Measurements from ENCODE around the gene COLQ.
"Not testable (repeated sequence)": the region's sequence is repeated elsewhere in the genome, so short reads cannot be mapped to it uniquely, and the experiment has no call there.

COLQ gene

DNA sequence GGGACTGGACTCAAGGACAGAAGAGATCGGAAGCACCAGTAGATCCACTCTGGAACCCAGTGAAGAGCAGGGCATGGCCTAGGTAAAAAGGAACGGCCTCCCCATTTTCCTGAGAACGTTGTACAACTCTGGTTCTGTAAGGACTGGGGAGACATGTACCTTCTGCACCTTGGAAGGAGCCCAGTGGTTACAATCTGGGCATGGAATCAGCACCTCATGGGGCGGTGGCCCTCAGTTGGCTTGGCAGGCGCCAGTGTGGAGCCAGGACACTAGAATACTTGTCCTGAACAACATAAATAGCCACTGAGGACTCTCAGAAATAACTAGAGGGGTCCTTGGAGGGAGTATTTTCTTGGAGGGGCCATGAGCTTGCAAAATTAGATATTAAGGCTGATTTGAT, 68.5 kb downstream of the COLQ start:
- no peak for DNase-seq

DNA sequence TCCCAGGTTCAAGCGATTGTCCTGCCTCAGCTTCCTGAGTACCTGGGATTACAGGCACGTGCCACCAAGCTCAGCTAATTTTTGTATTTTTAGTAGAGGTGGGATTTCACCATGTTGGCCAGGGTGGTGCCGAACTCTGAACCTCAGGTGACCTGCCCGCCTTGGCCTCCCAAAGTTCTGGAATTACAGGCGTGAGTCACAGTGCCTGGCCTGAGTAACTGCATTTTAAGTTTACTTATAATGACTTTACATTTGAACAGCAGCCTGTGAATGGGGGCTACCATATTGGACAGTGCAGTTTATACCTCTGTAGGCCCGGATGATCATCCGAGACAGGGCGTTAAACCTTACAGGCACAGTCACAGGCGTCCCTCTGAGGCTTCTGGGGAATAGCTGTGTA, 69.3 kb downstream of the COLQ start:
- no peak for DNase-seq

DNA sequence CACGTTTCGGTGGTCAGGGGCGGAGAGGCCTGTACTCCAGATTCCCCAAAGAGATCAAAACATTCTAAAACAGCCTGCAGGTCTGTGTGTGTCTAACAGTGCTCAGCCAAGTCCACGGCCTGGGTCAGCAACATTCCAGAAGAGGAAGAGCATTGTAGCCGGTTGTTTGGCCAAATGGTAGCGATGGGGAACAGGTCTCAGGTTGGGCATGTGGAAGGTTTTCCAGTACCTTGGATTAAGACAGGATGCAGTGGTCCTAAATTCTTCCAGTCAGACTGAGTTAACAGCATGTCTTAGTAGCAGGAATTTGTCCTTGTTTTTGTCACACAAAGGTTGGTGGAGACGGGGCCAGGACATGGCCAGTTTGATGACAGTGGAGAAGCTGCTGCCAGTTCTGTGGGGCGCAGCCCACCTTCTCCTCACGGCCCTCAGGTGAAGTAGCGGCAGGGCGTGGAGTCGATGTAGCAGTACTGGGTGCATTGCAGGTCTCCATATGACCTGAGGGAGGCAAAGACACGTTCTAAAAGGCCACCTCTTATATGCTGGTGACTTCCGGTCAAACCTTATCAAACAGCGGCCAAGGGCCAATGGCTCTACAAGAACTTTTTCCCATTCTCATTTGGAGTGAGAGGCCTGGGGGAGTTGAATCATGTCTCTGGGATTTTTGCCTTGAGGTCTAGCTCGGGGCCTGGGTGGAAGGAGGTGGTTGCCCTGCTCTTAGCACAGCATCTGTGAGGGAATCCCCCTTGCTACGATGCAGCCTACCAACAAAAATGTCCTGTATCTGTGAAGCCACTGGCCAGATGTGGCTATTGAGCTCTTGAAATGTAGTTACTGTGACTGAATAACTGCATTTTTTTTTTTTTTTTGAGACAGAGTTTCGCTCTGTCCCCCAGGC, 70.0 kb downstream of the COLQ start:
- DNase-seq = no peak

DNA sequence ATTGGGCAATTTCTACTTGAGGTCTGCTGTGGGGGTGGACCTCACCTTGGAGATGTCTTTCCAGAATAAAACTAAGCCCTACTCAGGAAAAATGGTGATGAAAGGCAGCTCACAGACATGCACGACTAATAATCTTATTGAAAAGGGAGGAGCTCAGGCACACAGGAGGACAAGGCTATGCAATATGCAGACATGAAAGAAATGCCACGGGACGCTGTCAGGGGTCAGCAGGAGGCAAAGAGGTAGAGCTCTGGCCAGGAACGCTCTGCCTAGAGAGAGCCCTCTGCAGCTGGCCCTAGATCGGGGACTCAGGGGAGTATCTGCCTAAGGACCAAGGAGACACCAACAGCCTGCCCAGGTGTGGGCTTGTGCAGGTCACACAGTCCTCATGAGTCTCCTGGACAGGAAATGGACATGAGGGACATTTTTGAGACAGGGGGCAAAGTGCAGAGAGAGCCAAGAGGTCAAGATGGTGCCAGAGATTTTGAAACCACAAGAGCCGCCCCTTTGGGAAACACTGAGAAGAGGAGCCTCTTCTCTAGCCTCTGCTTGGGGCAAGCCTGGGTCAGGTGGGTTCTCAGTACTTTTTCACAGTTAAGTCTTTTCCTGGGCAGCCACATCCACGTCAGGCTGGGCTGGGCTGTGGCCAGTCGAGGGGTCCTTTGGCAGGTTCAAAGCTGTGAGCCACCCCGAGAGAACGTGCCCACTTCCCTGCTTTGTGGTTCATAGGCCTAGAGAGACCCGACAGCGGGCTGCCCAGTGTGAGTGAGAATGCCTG, 70.9 kb downstream of the COLQ start:
- no peak for DNase-seq

DNA sequence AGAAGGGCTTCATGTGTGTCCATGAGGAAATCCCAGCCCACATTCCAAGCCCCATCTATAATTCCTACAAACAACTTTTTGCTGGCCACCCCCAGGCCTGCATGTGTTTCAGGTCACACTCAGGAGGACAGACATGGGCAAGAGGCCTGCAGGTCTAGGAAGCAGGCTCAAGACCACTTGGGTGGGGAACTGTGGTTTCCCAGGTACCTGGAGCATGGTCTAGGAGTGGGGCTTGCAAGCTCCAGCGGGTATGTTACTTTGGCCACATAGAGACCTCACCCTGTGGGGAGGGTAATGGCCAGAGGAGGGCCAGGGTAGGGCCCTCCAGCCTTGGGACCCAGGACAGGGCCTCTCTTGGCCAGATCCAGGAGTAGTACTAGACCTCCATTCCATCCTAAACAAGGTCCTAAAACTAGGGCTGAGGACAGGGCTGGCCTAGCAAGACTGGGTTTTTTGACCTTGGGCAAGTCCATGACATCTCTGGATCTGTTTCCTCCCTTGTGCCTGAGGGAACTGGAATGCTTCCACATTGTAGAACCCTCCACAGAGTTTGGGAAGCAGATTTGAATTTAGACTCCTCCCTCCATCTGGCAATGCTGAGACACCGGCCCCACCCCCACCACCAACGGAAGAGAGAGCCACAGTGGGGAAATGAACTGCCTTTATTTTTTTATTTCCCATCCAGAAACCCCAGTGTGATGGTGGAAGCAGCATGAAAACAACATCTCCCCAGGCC, 71.8 kb downstream of the COLQ start:
- DNase-seq = no peak

DNA sequence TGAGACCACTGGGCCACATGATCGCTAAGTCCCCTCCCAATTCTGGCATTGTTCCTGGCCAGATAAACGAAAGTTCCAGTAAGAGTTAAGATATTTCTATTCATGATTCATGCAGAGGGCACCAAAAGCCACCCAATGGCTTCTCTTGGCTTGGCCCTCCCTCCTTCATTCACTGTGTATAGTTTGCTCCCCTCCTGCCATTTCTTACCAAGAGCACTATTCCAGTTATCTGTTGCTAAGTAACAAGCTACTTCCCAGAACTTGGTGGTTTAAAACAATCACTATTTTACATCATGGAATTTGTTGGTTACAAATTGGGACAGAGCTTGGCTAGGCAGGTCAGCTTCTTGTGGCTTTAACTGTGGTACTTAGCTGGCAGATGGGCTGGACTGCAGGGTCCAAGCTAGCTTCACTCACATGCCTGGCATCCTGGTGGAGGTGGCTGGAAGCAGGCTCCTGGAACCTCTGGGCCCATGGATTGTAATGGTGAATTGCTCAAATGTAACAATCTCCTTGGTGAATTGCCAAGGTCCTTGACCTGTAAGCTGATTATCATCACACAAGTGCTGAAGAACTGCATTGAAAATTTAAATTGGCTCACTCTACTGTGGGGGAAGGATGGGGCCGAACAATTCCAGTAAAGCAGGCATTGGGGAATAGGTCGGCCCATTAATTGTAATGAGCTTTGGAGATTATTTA, 77.5 kb downstream of the COLQ start:
- DNase-seq = no peak

DNA sequence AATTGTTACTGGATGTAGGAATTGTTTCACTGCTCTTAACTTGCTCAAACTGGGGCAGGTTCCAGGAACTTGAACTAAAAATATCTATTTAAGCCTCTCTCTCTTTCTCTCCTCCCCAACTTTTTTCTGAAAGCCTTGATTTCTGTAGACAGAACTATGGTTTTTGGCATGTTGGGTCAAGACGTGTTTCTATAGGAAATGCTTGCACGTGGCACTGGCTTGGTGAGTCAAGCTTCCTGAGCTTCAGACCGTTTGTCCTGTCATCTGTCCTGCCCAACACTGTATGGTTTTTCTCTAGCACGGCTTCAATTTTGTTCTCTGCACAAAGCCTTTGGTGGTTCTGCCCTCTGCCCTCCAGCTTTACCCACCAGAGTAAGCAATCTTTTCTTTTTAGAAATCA, 80.6 kb downstream of the COLQ start:
- no peak for DNase-seq

DNA sequence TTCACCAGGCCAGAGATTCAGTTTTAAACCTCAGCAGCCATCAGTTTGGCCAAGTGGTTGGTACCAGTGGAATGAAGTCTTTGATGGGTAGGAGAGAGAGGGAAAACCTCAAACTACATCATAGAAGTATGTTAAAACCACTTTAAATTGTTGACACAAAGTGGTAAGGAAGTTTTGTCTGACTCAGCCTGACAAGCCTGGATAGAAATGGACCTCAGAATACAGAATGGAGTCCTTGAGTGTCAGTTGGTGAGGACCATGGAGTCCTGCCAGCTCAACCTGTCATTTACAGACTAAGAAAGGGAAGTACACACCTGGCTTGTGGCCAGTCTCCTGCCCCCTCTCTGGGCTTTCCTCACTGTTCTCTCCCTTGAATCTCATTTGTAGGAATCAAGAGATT, 82.0 kb downstream of the COLQ start:
- DNase-seq = no peak

DNA sequence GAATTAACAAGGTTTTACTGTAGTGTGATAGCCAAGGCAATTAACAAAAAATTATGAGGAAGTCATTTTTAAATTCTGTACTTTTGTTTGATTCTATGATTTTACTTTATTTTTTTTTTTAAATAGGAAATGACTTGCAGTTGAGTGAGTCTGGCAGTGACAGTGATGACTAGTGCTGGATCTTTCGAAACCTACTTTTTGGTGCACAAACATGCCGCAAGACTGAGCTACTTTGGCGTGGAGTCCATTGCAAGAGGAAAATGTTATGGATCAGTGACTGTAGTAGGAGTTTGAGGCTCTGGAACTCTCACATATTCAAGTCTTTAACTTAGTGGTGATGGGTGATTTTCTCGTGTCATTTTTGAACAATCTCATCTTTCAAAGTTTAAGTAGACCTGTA, 82.5 kb downstream of the COLQ start:
- peak; percentile 36 for DNase-seq

DNA sequence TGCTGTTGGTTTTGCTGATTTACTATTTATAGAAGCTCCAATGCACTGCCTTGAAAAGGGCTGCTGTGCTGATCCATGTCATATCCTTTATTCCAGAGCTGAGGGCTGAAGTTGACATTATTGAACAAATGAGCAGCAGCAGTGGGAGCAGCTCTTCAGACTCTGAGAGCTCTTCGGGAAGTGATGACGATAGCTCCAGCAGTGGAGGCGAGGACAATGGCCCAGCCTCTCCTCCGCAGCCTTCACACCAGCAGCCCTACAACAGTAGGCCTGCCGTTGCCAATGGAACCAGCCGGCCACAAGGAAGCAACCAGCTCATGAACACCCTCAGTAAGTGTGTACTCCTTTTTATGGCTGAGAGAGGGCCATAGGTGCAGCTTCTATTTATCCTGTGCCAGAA, 85.3 kb downstream of the COLQ start:
- DNase-seq = no peak

DNA sequence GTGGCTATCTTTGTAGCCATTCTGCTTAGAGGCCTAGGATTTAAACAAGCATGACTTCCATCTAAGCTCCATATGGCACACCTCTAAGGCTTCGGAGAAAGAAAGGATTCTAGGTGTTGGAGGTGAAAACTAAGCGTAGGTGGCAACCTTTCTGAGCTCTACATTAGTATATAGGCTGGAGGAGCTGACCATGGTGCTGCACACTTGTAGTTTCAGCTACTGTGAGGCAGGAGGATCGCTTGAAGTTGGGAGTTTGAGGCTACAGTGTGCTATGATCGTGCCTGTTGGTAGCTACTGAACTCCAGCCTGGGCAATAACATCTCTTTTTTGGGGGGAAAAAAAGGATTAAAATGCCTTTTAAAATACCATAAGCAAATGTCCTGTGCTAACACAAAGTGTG, 86.8 kb downstream of the COLQ start:
- DNase-seq = no peak

DNA sequence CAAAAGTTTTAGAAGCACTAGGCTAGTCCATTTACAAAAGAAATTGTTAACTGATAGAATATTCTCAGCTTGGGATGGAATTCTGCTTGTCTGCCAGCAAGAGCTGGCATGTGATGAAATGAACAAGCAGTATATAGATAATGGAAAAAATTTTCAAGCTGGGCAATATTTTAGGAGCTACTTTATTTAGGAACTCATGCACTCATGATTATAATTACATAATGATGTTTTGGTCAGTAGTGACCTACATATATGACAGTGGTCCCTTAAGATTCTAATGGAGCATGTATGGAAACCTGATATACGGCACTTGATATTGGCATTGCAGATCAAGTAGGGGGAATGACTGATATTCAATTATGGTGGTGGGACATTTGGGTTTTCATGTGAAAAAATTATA, 88.0 kb downstream of the COLQ start:
- DNase-seq = no peak

DNA sequence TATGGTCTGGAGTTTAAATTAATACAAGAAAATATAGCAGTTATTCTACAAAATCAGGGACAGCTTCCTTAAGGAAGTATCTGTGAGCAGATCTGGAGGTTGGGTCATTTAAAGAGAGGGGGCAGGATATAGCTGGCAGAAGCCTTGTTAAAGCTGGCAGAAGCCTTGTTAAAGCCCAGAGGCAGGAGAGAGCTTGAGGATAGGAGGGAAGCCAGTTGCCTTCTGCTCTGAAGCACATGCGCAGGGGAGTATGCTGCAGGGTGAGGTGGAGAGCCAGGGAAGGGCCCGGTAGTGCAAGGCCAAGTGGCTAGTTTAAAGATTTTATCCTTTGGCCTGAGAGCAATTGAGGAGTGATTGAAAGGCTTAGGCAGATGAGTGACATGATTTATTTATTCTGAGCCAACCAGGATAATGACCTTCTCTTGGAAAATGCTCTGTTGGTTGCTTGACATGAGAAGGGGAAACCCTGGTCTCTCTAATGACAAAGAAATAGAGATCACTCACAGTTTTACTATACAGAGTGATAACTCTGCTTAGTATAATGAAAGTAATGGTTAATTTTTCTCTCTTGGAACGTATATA, 90.2 kb downstream of the COLQ start:
- no peak for DNase-seq

DNA sequence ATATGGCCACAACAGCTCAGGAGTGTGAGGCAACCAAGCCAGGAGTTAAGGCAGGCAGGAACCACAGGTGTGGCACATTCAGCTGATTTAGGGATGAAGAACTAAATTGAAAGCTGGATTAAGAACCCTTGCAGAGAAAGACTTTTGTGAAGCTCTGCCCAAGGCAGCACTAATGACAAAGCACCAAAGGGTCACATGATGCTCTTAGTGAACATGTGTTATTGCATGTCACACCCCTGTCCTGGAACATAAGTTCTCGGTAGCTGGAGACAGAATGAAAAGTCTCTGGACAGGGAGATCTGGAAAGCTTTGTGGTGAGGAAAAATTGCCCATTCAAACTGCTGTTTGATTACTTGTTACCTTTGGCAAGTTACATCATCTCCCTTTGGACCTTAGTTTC, 90.9 kb downstream of the COLQ start:
- no peak for DNase-seq

DNA sequence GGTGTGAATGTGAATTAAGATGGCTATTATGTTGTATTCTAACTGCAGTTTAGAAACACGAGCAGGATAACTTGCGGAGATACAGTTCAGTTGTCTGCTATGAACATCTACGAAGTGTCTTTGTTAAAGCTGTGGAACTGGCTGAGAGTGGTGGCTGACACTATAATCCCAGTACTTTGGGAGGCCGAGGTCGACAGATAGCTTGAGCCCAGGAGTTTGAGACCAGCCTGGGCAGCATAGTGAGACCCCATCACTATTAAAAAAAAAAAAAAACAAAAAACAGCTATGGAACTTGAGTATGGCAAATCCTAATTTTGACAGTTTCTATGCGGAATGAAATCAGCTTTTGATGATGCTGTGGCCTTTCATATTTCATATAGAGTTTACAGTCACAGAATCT, 92.4 kb downstream of the COLQ start:
- no peak for DNase-seq

DNA sequence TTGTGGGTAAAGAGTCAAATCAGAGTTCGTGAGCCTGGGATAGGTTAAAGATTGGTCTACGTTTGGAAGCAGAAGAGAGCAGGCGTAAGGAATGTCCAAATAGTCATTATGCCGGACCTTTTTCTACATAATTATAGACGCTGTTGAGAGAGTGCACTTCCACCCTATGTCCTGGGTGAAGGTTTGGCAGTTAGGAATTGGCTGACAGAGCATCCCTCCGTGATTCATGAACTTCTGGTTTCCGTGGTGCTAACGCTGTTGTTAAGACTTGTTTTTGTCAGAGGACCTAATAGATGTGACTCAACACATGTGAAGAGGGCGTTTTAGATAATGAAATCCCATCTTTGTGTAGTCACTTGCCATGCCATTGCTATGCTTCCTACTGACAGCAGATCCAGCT, 93.0 kb downstream of the COLQ start:
- DNase-seq = no peak

DNA sequence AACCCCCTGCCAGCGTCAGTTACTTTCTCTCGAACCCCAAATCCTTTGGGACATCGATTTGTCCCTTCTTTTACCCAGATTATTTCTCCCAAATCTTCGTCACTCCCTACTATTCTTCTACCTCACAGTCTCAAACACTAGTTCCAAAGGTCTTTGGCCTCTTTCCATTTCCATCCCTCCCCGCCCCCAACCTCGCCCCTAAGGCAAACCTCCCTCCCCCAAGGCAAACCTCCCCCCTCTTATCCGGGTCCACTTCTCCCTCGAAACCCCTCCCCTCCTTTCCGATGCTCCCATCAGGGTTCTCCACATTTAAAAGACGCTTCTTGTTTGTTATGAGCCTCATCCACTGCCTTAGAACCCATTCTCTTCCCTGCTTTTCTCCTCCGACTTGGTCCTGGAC, 93.5 kb downstream of the COLQ start:
- no peak for DNase-seq

DNA sequence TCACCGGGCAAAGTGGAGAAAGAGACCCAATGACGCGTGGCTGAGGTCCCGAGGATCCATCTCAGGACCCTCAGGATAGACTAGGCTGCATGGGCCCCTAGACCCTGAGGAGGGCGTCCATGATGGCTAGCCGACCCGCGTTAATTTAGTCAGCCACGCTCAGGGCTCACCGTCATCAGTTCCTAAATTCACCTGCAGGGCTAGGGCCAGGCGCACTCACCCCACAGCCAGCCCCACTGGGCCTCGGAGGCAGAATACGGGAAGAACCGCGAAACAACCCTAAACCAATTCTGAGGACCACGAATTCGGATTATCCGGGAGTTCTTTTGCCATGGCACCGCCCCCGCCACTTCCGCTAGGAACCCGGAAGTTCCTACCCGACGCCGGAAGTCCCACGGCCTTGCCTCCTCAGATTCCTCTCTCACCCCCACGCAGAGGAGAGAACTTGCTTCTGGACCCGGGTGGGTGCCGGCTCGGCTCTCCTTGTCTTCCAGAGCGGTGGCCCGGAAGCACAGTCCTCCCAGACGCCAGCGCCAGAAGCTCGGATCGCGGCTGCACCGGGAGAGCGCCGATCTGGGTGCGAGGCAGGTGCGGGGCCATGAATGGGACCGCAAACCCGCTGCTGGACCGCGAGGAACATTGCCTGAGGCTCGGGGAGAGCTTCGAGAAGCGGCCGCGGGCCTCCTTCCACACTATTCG, 94.2 kb downstream of the COLQ start, which contains the start of the genes EAF1 and METTL6:
EAF1 (plus strand) TSS at position 417 of the 699 bp plus-strand sequence; CDS start at position 599, 182 bp downstream.
METTL6 (minus strand) TSS at position 363 of the 699 bp plus-strand sequence. CDS start 1,033 bp downstream, outside the sequence.
- peak; percentile 34 for DNase-seq

DNA sequence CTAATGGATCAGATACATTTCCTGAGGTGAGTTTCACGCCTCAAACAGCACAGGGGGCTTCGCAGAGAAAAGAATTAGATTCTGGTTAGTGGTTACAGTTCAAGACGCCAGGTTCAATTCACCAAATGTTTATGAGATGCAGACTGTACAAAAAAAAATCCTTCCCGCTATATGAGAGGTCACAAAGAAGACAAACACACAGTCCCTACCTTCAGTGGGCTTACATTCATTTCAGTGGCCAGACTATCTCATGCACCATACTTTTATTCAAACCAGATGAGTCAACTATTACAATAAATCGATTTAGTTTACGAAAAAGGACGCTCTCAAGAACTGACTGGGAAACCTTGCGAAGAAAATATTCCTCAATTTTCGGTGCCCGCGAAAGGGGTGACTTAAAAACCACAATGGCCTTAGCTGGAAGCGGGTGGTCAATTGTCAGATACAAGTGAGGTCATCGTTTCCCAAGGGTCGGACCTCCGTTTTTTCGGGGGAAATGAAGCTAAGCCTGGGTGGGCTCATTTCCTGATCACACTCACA, 94.9 kb downstream of the COLQ start:
- DNase-seq = no peak

DNA sequence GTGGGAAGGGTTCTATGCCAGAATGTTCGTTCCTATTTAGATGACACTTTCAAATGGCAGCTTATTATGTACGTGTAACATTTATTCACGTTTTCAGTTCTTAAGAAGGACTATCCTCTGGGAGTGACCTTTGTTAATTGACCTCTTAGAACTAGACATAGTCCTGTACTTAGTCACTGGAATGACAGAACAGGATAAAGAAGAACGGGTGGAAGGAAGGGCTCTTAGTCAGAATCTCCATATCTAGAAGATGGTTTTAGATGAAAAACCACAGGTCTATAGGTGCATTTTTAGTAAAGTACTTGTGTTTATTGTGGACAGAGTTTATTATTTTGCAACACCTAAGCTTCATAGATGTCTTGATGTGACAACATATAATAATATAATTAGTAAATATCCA, 100.6 kb downstream of the COLQ start:
- no peak for DNase-seq

DNA sequence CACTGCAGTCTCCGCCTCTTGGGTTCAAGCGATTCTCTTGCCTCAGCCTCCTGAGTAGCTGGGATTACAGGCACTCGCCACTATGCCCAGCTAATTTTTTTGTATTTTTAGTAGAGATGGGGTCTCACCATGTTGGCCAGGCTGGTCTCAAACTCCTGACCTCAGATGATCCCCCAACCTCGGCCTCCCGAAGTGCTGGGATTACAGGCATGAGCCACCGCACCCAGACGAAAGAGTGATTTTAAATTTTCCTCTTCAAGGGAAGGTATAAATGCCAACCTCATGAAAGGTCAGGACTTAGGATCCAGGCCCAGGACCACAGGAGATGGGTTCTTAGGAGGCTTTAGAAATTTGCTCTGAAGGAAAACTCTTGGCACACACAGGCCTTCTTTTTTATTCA, 110.5 kb downstream of the COLQ start:
- not testable (repeated sequence) for DNase-seq
